ENCODE results near the gene LRRN2. TPM values are rescaled to one million over a fixed set of nuclear protein-coding genes. Genes with fewer than 3 reads are reported as not detected.

Gene LRRN2
- total and polyA plus RNA-seq, 2 experiments from 2014 or later: 0.74 to 2.6 TPM

GRCh38 chr1:204580862-204581261 lies 104.7 kb downstream of the LRRN2 start (continued):
- TF ChIP-seq JUNB (IDR thresholded peaks at IDR 0.05; ENCODE audit: unreplicated experiment) (no peak), ZNF114 (CRISPR knock-in tag; IDR thresholded peaks at IDR 0.05) (no peak), STAT1 (IDR thresholded peaks at IDR 0.05; ENCODE audit: unreplicated experiment) (no peak), CREB1 (CRISPR knock-in tag; IDR thresholded peaks at IDR 0.05; ENCODE audit: low read depth) (no peak), EZH2phosphoT487 (IDR thresholded peaks at IDR 0.05; ENCODE audit: unreplicated experiment) (no peak)
- TF ChIP-seq, protein P1, sequence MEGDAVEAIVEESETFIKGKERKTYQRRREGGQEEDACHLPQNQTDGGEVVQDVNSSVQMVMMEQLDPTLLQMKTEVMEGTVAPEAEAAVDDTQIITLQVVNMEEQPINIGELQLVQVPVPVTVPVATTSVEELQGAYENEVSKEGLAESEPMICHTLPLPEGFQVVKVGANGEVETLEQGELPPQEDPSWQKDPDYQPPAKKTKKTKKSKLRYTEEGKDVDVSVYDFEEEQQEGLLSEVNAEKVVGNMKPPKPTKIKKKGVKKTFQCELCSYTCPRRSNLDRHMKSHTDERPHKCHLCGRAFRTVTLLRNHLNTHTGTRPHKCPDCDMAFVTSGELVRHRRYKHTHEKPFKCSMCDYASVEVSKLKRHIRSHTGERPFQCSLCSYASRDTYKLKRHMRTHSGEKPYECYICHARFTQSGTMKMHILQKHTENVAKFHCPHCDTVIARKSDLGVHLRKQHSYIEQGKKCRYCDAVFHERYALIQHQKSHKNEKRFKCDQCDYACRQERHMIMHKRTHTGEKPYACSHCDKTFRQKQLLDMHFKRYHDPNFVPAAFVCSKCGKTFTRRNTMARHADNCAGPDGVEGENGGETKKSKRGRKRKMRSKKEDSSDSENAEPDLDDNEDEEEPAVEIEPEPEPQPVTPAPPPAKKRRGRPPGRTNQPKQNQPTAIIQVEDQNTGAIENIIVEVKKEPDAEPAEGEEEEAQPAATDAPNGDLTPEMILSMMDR (conservative IDR thresholded peaks at IDR 0.05; ENCODE audit: low read depth in 2 of 2): no peak
- TF ChIP-seq, protein P2, sequence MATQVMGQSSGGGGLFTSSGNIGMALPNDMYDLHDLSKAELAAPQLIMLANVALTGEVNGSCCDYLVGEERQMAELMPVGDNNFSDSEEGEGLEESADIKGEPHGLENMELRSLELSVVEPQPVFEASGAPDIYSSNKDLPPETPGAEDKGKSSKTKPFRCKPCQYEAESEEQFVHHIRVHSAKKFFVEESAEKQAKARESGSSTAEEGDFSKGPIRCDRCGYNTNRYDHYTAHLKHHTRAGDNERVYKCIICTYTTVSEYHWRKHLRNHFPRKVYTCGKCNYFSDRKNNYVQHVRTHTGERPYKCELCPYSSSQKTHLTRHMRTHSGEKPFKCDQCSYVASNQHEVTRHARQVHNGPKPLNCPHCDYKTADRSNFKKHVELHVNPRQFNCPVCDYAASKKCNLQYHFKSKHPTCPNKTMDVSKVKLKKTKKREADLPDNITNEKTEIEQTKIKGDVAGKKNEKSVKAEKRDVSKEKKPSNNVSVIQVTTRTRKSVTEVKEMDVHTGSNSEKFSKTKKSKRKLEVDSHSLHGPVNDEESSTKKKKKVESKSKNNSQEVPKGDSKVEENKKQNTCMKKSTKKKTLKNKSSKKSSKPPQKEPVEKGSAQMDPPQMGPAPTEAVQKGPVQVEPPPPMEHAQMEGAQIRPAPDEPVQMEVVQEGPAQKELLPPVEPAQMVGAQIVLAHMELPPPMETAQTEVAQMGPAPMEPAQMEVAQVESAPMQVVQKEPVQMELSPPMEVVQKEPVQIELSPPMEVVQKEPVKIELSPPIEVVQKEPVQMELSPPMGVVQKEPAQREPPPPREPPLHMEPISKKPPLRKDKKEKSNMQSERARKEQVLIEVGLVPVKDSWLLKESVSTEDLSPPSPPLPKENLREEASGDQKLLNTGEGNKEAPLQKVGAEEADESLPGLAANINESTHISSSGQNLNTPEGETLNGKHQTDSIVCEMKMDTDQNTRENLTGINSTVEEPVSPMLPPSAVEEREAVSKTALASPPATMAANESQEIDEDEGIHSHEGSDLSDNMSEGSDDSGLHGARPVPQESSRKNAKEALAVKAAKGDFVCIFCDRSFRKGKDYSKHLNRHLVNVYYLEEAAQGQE (IDR thresholded peaks at IDR 0.05; ENCODE audit: unreplicated experiment): no peak

- no peak for ATAC-seq
- peaks cover 2% of the 10 kb centered on the region; the same call in 1 of the 3 replicates for H3K9me3 Mint-ChIP-seq
- Histone ChIP-seq H2AFZ (peak overlapping the region; percentile 80; the same call in 1 of the 2 replicates), H3K4me3 (no peak overlapping the region), H3K36me3 (ENCODE audit: insufficient read depth) (no peaks in the 10 kb centered on the region), H3K9me2 (ENCODE audit: insufficient read depth) (peaks cover 3% of the 10 kb centered on the region; the same call in 1 of the 2 replicates), H3K4me2 (no peak overlapping the region), H3K27me3 (ENCODE audit: insufficient read depth) (0 out of 2 replicates have a peak, but pooled peaks cover 5% of the 10 kb centered on the region), H3K79me2 (replicated peaks; ENCODE audit: insufficient read depth) (no peaks in the 10 kb centered on the region), H3K27ac (ENCODE audit: low read depth) (no peak overlapping the region), H4K20me1 (replicated peaks; ENCODE audit: insufficient read depth) (no peaks in the 10 kb centered on the region), H3F3A (replicated peaks; ENCODE audit: low read depth) (peaks cover 10% of the 10 kb centered on the region; the same call in 1 of the 2 replicates), H3K4me1 (ENCODE audit: insufficient read depth) (peaks cover 56% of the 10 kb centered on the region)
- DNase-seq (ENCODE audit: low spot score): no peak
- no peak overlapping the region; the same call in 2 of the 3 replicates for H3K4me3 Mint-ChIP-seq
- no peaks in the 10 kb centered on the region for H3K36me3 Mint-ChIP-seq (ENCODE audit: low read depth)
- H3K4me1 Mint-ChIP-seq: peaks cover 55% of the 10 kb centered on the region
- H3K27ac Mint-ChIP-seq: no peak overlapping the region
- H3K27me3 Mint-ChIP-seq (ENCODE audit: insufficient read depth, low read depth, poor library complexity): peaks cover 23% of the 10 kb centered on the region
- TF ChIP-seq EZH2phosphoT487 (IDR thresholded peaks at IDR 0.05; ENCODE audit: unreplicated experiment) (no peak), ZNF114 (CRISPR knock-in tag; IDR thresholded peaks at IDR 0.05) (no peak), STAT1 (IDR thresholded peaks at IDR 0.05; ENCODE audit: unreplicated experiment) (no peak), POLR2AphosphoS5 (IDR thresholded peaks at IDR 0.05; ENCODE audit: low read depth) (no peak), JUNB (IDR thresholded peaks at IDR 0.05; ENCODE audit: unreplicated experiment) (no peak), EZH2 (IDR thresholded peaks at IDR 0.05; ENCODE audit: low read depth, unreplicated experiment) (no peak), ETS1 (IDR thresholded peaks at IDR 0.05) (no peak), CREB1 (CRISPR knock-in tag; IDR thresholded peaks at IDR 0.05; ENCODE audit: low read depth) (no peak)
- TF ChIP-seq, protein P3, sequence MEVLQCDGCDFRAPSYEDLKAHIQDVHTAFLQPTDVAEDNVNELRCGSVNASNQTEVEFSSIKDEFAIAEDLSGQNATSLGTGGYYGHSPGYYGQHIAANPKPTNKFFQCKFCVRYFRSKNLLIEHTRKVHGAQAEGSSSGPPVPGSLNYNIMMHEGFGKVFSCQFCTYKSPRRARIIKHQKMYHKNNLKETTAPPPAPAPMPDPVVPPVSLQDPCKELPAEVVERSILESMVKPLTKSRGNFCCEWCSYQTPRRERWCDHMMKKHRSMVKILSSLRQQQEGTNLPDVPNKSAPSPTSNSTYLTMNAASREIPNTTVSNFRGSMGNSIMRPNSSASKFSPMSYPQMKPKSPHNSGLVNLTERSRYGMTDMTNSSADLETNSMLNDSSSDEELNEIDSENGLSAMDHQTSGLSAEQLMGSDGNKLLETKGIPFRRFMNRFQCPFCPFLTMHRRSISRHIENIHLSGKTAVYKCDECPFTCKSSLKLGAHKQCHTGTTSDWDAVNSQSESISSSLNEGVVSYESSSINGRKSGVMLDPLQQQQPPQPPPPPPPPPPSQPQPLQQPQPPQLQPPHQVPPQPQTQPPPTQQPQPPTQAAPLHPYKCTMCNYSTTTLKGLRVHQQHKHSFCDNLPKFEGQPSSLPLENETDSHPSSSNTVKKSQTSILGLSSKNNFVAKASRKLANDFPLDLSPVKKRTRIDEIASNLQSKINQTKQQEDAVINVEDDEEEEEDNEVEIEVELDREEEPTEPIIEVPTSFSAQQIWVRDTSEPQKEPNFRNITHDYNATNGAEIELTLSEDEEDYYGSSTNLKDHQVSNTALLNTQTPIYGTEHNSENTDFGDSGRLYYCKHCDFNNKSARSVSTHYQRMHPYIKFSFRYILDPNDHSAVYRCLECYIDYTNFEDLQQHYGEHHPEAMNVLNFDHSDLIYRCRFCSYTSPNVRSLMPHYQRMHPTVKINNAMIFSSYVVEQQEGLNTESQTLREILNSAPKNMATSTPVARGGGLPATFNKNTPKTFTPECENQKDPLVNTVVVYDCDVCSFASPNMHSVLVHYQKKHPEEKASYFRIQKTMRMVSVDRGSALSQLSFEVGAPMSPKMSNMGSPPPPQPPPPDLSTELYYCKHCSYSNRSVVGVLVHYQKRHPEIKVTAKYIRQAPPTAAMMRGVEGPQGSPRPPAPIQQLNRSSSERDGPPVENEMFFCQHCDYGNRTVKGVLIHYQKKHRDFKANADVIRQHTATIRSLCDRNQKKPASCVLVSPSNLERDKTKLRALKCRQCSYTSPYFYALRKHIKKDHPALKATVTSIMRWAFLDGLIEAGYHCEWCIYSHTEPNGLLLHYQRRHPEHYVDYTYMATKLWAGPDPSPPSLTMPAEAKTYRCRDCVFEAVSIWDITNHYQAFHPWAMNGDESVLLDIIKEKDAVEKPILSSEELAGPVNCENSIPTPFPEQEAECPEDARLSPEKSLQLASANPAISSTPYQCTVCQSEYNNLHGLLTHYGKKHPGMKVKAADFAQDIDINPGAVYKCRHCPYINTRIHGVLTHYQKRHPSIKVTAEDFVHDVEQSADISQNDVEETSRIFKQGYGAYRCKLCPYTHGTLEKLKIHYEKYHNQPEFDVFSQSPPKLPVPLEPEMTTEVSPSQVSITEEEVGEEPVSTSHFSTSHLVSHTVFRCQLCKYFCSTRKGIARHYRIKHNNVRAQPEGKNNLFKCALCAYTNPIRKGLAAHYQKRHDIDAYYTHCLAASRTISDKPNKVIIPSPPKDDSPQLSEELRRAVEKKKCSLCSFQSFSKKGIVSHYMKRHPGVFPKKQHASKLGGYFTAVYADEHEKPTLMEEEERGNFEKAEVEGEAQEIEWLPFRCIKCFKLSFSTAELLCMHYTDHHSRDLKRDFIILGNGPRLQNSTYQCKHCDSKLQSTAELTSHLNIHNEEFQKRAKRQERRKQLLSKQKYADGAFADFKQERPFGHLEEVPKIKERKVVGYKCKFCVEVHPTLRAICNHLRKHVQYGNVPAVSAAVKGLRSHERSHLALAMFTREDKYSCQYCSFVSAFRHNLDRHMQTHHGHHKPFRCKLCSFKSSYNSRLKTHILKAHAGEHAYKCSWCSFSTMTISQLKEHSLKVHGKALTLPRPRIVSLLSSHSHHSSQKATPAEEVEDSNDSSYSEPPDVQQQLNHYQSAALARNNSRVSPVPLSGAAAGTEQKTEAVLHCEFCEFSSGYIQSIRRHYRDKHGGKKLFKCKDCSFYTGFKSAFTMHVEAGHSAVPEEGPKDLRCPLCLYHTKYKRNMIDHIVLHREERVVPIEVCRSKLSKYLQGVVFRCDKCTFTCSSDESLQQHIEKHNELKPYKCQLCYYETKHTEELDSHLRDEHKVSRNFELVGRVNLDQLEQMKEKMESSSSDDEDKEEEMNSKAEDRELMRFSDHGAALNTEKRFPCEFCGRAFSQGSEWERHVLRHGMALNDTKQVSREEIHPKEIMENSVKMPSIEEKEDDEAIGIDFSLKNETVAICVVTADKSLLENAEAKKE (CRISPR knock-in tag; IDR thresholded peaks at IDR 0.05): no peak
Measured at GRCh38 chr1:204579681-204580080, 105.9 kb downstream of the LRRN2 start.

Measured in GM23338 (cell line).